Esophagus mucosa (tissue), 1 donor: ENCODE measurements around the gene NLRP10. TPM values are rescaled to one million over a fixed set of nuclear protein-coding genes. Genes with fewer than 3 reads are reported as not detected.
"Not testable (repeated sequence)": the region's sequence is repeated elsewhere in the genome, so short reads cannot be mapped to it uniquely, and the experiment has no call there.

Experiments used
- ATAC-seq: fragments of 200-7000 bp; cut with Tn5 transposase; one replicate; pipeline ENCODE4 v1.9.1; 2020
- total RNA-seq: library from RNA; stranded (reverse); gene quantifications from one replicate; pipeline ENCODE4 v1.2.4, GENCODE V29; 2023
- donor health status: DM: yes; HTN: yes; CAD: no.

The NLRP10 gene, protein sequence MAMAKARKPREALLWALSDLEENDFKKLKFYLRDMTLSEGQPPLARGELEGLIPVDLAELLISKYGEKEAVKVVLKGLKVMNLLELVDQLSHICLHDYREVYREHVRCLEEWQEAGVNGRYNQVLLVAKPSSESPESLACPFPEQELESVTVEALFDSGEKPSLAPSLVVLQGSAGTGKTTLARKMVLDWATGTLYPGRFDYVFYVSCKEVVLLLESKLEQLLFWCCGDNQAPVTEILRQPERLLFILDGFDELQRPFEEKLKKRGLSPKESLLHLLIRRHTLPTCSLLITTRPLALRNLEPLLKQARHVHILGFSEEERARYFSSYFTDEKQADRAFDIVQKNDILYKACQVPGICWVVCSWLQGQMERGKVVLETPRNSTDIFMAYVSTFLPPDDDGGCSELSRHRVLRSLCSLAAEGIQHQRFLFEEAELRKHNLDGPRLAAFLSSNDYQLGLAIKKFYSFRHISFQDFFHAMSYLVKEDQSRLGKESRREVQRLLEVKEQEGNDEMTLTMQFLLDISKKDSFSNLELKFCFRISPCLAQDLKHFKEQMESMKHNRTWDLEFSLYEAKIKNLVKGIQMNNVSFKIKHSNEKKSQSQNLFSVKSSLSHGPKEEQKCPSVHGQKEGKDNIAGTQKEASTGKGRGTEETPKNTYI
- not detected for total RNA-seq

DNA sequence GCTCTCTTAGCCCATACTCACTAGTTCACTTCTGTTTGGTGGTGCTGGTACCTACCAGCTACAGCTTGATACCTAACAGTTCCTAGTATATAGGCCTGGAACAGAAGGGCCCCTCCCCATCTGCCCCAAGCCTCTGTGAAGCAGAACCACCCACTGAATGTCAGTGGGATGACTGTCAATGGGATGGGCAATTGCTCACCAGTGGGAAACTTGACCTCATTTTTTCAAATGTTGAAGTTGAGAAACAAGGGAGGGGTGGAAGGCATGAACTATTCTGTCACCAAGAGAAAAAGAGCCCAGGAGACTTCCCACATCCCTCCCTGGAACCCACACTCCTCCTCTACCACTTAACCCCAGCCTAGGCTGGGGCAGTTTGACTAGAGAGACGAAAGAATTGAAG lies at the start of gene NLRP10:
TSS of gene NLRP10 (minus strand) at position 62 of the 400 bp plus-strand sequence. CDS start 1,952 bp downstream, outside the sequence.
- peak; percentile 49 for ATAC-seq

- no peak for ATAC-seq
Observed at GRCh38 chr11:8013833-8014232, 48.6 kb upstream of the NLRP10 start.

DNA sequence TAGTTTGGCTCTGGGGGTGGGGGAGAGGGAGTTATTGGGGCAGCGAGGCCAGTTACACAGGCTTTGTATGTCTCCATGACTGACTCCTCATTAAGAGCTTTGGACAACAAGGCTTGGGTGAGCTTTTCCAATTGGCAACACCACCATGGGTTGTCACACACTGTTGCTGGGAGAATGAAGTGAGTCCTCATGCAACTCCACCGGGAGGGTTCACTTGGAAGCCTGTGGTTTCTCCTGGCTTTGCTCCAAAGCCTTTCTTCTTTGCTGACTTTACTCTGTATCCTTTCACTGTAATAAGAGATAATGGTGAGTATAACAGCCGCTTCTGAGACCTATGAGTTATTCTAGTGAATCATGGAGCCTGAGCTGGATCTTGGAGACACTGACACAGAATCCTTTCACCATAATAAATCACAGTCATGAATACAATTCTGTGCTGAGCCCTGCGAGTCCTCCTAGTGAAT lies 46.8 kb upstream of the NLRP10 start:
- no peak for ATAC-seq

DNA sequence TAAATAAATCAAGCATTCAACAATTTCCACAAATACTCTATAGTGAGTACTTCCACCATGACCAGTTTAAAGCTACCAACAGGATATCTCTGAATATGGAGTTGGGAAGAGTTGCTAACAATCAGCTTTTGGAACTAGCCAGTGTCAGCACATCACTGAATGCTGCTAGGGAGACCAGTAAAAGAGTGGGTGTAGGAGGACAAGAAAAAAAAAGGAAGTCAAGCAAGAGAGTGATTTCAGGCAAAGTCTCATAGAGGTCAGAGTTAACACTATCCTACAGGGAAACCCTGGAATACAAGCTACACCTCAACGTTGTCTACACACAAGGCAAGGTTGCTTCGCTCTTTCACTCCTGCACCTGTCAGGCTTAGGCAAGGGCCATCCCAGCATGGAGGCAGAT lies 46.1 kb upstream of the NLRP10 start:
- ATAC-seq, result no peak

- no peak for ATAC-seq
Observed at GRCh38 chr11:8009856-8010255, 44.6 kb upstream of the NLRP10 start.

- ATAC-seq, result no peak
Observed at GRCh38 chr11:8008212-8008611, 43.0 kb upstream of the NLRP10 start.

- ATAC-seq, result peak; percentile 85
Observed at GRCh38 chr11:8006349-8006977, 41.2 kb upstream of the NLRP10 start.

- no peak for ATAC-seq
Observed at GRCh38 chr11:8005556-8005955, 40.3 kb upstream of the NLRP10 start.

GRCh38 chr11:8004008-8004407 lies 38.8 kb upstream of the NLRP10 start:
- no peak for ATAC-seq

DNA sequence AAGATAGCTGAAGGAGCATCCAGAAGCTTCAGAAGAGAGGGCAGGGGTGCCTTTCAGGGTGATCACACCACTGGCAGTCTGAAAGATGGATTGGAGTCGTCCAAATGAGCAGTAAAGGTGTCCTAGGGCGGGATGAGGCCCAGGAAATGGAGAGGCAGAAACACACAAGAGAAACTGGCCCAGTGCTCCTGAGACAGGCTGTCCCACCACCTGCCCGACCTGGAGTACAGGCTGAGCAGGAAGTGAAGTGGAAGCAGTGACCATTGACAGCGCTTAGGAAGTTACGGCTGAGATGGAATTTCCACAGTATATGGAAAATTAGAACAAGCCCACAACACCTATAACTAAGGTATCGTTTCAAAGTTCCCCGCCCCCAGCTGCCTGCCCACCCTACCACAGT lies 37.9 kb upstream of the NLRP10 start:
- peak; percentile 53 for ATAC-seq

- ATAC-seq, result no peak
Observed at GRCh38 chr11:8002676-8003075, 37.4 kb upstream of the NLRP10 start.

- ATAC-seq, result no peak
Observed at GRCh38 chr11:8000390-8000789, 35.1 kb upstream of the NLRP10 start.

DNA sequence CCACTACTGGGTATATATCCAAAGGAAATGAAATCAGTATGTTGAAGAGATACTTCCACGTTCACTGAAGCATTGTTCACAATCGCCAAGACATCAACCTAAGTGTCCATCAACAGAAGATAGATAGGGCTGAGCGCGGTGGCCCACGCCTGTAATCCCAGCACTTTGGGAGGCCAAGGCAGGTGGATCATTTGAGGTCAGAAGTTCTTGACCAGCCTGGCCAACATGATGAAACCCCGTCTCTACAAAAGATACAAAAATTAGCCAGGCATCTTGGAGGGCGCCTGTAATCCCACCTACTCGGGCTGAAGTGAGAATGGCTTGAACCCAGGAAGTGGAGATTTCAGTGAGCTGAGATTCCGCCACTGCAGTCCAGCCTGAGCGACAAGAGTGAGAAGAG lies 34.5 kb upstream of the NLRP10 start:
- ATAC-seq, result no peak

GRCh38 chr11:7994581-7995278 lies 29.5 kb upstream of the NLRP10 start:
- ATAC-seq, result no peak

- not testable (repeated sequence) for ATAC-seq
Observed at GRCh38 chr11:7987560-7987883, 22.3 kb upstream of the NLRP10 start.

DNA sequence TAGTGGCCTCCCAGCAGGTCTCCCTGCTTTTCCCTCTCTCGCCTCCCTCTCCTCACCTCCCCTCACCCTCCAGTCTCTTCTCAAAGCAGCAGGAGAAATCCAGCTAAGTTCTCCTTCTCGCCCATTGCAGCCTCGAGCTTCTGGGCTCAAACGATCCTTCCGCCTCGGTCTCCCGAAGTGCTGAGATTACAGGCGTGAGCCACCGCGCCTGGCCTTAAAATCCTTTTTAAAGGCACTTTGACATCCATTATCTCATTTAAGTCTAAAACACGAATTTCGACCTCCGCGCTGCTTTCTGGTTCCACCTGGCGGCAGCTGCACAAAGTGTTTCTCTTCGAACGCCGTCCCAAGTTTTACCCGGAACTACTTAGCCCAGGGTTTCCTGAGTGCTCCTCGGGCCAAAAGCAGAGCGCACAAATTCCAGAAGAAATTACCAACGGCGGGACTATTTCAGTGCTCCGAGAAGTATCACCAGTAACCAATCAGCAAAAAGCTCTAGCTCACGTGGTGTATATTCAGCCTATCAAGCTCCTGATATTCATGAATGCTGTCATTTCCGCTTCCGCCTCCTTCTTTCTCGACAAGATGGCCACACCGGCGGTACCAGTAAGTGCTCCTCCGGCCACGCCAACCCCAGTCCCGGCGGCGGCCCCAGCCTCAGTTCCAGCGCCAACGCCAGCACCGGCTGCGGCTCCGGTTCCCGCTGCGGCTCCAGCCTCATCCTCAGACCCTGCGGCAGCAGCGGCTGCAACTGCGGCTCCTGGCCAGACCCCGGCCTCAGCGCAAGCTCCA lies 21.7 kb upstream of the NLRP10 start, which contains the start of gene EIF3F:
TSS of gene EIF3F (plus strand) at position 570 of the 792 bp plus-strand sequence. CDS start at position 586, 16 bp downstream.
- peak; percentile 100 for ATAC-seq

DNA sequence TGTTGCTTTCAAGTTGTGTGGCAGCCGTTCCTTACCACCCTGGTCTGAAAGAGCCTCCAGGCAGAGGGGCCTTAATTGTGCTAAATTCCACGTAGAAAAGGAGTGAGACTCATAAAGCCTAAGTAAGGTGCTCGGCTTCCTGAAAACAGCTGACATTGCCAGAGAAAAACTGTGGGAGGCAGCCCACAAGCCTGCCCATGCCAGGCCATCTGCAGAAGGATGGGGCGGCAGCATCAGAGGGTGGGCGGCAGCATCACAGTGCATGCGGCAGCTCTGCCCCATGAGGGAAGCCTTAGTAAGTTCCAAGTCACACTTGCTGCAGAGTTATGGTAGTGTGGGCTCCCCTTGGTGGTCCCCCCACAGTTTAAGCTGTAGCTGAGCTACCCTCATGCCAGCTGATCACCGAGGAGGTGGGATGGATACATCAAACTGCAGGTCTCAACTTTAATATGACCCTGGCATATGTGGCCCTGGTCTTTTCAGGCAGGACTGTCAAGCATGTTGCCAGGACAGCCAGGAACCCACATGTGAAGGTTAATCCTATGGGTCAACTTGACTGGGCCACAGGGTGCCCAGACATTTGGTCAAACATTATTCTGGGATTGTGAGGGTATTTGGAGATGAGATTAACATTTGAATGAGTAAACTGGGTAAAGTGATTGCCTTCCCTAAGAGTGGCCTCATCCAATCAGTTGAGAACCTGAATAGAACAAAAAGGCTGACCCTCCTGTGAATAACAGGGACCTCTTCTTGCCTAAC lies 18.8 kb upstream of the NLRP10 start:
- ATAC-seq, result no peak

GRCh38 chr11:7982582-7983119 lies 17.4 kb upstream of the NLRP10 start:
- no peak for ATAC-seq

GRCh38 chr11:7981619-7982157 lies 16.4 kb upstream of the NLRP10 start:
- ATAC-seq, result no peak

GRCh38 chr11:7977232-7977917 lies 12.1 kb upstream of the NLRP10 start:
- no peak for ATAC-seq
